ENCODE data around the gene ENTPD6.

The ENTPD6 gene

GRCh38 chr20:25209911-25210310 is 14.4 kb downstream of the ENTPD6 start:
- no peak for TF ChIP-seq ZNF274 (IDR thresholded peaks at IDR 0.05; ENCODE audit: low read depth, low read length)
- no peak overlapping the region for H3K4me3 ChIP-seq (ENCODE audit: low read length)

GRCh38 chr20:25211273-25211672 is 15.8 kb downstream of the ENTPD6 start:
- no peak for TF ChIP-seq ZNF274 (IDR thresholded peaks at IDR 0.05; ENCODE audit: low read depth, low read length)
- no peak overlapping the region for H3K4me3 ChIP-seq (ENCODE audit: low read length)

DNA sequence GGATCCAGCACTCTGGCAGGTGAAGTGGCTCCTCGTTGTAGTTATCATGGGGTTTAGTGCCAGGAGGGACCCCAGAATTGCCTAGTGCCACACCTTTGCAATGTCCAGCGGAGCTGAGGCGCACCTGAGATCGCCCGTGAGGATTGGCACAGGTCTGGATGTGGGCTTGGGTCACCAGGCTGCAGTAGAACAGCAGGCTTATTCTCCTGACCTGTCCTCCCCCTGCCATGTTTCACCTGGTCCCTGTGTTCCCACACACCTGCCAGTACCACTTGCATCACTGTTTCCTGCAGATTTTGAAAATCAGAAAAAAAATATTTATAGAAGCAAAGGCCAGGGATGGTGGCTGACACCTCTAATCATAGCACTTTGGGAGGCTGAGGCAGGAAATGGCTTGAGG is 16.7 kb downstream of the ENTPD6 start:
- no peak for TF ChIP-seq ZNF274 (IDR thresholded peaks at IDR 0.05; ENCODE audit: low read depth, low read length)
- H3K4me3 ChIP-seq (ENCODE audit: low read length) = no peak overlapping the region

DNA sequence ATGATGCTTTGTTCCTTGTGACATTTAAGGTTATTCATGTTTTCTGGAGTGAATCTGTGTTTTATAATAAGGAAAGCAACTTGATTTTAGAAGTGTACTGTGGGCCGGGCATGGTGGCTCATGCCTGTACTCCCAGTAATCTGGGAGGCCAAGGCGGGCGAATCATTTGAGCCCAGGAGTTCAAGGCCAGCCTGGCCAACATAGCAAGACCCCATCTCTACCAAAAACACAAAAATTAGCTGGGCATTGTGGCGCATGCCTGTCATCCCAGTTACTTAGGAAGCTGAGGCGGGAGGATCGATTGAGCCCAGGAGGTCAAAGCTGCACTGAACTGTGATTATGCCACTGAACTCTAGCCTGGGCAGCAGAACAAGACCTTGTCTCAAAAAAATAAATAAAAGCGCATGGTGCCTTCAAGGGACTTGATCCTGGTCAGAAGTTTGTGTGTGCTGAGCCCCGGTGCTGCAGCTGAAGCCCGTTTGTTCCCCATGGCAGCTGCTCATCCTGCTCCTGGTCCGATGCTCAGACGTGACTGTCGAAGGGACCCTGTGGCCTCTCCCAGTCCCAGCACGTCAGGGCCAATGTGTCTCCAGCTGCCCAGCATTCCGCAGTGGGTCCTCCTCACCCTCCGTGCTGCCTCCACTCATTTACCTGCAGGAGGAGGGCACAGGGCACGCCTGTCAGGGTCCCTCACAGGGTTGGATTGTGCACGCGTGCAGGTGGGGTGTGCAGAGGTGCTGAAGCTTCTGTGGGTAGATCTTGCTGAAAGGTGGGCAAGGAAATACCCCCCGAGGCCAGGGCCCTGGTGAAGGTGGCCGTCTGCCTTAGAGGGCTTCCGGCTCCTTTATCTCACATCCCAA is 18.3 kb downstream of the ENTPD6 start:
- H3K4me3 ChIP-seq (ENCODE audit: low read length) = no peak overlapping the region

DNA sequence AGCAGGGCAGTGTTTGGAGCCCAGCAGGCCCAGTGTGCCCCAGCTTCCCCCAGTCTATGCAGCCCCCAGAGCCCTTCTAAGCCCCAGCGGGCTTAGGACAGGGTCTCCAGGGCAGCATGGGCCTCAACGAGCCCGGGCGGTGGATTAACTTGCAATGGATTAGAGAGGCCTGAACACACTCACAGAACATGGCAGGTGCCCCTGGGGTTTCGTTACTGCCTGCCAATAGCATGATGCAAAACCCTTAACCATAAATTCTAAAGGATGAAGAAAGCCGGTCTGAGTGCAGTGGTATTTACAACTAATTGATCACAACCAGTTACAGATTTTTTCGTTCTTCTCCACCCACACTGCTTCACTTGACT is 18.9 kb downstream of the ENTPD6 start:
- no peak for TF ChIP-seq ZNF274 (IDR thresholded peaks at IDR 0.05; ENCODE audit: low read depth, low read length)

More for the DNA sequence above, 18.3 kb downstream of the ENTPD6 start:
- no peak for TF ChIP-seq ZNF274 (IDR thresholded peaks at IDR 0.05; ENCODE audit: low read depth, low read length)

GRCh38 chr20:25214819-25215218 is 19.3 kb downstream of the ENTPD6 start:
- no peak overlapping the region for H3K4me3 ChIP-seq (ENCODE audit: low read length)

More for the DNA sequence above, 18.9 kb downstream of the ENTPD6 start:
- H3K4me3 ChIP-seq (ENCODE audit: low read length) = no peak overlapping the region

GRCh38 chr20:25215521-25215920 is 20.0 kb downstream of the ENTPD6 start:
- H3K4me3 ChIP-seq (ENCODE audit: low read length) = no peak overlapping the region
- TF ChIP-seq ZNF274 (IDR thresholded peaks at IDR 0.05; ENCODE audit: low read depth, low read length) = no peak

More at GRCh38 chr20:25214819-25215218, 19.3 kb downstream of the ENTPD6 start:
- no peak for TF ChIP-seq ZNF274 (IDR thresholded peaks at IDR 0.05; ENCODE audit: low read depth, low read length)

DNA sequence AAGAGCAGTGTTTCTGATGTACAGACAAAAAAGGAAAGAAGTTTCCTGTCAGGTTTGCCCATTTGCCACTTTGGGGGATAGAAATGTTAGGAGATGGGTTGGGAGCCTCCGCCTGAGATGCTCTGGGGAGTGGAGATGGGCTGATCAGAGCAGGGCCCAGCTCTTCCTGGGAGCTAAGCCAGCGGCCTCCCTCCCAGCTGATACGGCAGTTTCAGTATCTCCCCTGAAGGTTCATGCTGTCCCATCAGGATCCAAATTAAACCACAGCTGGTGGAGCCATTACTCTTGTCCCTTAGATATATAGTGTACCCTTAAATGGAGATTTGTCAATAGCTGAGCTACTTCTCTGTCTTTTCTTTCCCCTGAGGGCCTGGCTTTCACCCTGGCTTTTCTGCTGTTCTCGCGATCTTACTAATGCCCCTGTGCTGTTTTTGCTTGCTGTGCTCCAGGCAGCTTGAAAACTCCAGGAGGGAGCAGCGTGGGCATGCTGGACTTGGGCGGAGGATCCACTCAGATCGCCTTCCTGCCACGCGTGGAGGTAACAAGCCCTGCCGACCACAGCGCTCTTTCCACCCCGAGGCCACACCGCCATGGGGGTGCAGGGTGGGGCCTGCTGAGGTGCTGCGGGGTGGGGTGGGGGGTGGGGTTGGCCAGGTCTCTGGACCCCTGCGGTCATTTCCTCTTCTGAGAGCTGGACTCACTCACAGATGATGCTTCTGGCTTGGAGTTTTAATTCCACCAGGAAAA is 20.9 kb downstream of the ENTPD6 start:
- no peak overlapping the region for H3K4me3 ChIP-seq (ENCODE audit: low read length)
- no peak for TF ChIP-seq ZNF274 (IDR thresholded peaks at IDR 0.05; ENCODE audit: low read depth, low read length)

- TF ChIP-seq ZNF274 (IDR thresholded peaks at IDR 0.05; ENCODE audit: low read depth, low read length) = no peak
- no peak overlapping the region for H3K4me3 ChIP-seq (ENCODE audit: low read length)
Measured at GRCh38 chr20:25217161-25218108, 21.9 kb downstream of the ENTPD6 start.

DNA sequence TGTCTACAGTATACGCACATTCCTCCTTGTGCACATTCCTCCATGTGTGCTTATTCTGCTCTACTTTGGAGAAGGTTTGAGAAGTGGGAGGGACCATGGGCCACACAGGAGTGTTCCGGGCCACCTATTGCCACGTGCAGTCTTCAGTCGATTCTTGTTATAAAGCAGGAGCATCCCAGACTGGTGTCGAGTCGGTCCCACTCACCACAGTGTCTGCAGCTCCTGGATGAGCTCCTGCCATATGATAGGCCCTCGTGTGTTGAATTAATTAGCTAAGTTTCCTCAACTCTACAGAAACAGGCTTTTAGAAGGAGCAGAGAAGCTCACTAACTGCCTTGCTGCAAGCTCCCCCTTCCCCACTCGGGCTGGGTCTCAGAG is 22.6 kb downstream of the ENTPD6 start:
- no peak overlapping the region for H3K4me3 ChIP-seq (ENCODE audit: low read length)
- TF ChIP-seq ZNF274 (IDR thresholded peaks at IDR 0.05; ENCODE audit: low read depth, low read length) = no peak

GRCh38 chr20:25218492-25218891 is 23.0 kb downstream of the ENTPD6 start:
- H3K4me3 ChIP-seq (ENCODE audit: low read length) = no peak overlapping the region
- TF ChIP-seq ZNF274 (IDR thresholded peaks at IDR 0.05; ENCODE audit: low read depth, low read length) = no peak

DNA sequence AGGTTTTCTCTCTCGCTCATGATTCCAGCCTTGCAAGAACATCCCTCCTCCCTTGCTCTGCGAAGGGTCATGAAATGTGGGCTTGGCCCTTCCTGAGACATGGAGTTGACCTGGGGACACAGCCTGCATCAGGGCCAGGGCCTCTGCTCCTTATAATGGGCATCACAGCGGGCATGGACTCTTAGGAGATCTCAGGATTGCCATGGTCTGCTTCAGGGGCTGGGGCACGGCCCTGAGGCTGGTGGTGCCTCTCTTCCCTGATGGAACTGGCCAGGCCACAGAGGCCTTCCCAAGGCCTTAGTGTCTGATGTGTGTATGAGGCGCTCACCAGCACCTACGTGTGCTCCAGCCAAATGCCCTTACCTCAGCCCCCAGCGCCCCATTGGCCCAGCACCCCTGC is 23.9 kb downstream of the ENTPD6 start:
- TF ChIP-seq ZNF274 (IDR thresholded peaks at IDR 0.05; ENCODE audit: low read depth, low read length) = no peak
- no peak overlapping the region for H3K4me3 ChIP-seq (ENCODE audit: low read length)

DNA sequence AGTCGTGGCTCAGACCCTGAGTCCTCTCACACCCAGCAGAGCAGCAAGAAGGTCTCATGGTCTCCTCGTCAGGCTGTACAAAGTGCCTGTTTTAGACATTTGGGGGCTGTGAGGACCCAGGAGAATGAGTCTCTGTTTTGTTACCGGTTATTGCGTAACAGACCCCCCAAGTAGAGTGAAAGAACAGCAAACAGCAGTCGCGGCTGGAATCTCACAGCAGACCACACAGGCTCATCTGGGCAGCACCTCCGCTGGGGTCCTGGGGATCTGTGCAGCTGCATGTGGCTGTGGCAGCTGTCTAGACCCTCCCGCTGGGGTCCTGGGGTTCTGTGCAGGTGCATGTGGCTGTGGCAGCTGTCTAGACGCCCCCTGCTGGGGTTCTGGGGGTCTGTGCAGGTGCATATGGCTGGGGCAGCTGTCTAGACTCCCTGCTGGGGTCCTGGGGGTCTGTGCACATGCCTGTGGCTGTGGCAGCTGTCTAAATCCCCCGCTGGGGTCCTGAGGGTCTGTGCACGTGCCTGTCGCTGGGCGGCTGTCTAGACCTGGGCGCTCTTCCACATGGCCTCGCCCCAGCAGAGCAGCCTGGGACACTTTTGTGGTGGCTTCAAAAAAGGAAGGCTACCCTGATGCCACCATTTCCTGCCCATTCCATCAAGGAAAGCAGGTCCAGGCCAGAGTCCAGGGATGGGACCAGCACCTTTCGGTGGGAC is 24.7 kb downstream of the ENTPD6 start:
- TF ChIP-seq ZNF274 (IDR thresholded peaks at IDR 0.05; ENCODE audit: low read depth, low read length) = no peak
- no peak overlapping the region for H3K4me3 ChIP-seq (ENCODE audit: low read length)

Measured in GM08714 (cell line).